Osteocyte (in vitro differentiated cells): Measurements from ENCODE around the gene NDRG4. TPM values are rescaled to one million over a fixed set of nuclear protein-coding genes. Genes with fewer than 3 reads are reported as not detected.

Experiments used
- DNase-seq: peaks from one replicate; pipeline ENCODE4 v3.0.0; 2021; ENCODE audit warnings: mixed read lengths; ENCODE audit not compliant: unreplicated experiment; ENCODE audit errors: extremely low spot score
- H3K27ac Mint-ChIP-seq: one replicate; pipeline ENCODE4 v1.8.0; 2021; ENCODE audit warnings: mild to moderate bottlenecking, mixed read lengths; ENCODE audit not compliant: unreplicated experiment
- H3K27me3 Mint-ChIP-seq: one replicate; pipeline ENCODE4 v1.8.0; 2021; ENCODE audit warnings: mixed read lengths; ENCODE audit not compliant: unreplicated experiment
- H3K36me3 Mint-ChIP-seq: one replicate; pipeline ENCODE4 v1.8.0; 2021; ENCODE audit warnings: mixed read lengths; ENCODE audit not compliant: unreplicated experiment
- H3K4me1 Mint-ChIP-seq: one replicate; pipeline ENCODE4 v1.8.0; 2021; ENCODE audit warnings: mixed read lengths; ENCODE audit not compliant: unreplicated experiment
- H3K4me3 Mint-ChIP-seq: one replicate; pipeline ENCODE4 v1.8.0; 2021; ENCODE audit warnings: mild to moderate bottlenecking, moderate library complexity, mixed read lengths; ENCODE audit not compliant: unreplicated experiment
- H3K9me3 Mint-ChIP-seq: one replicate; pipeline ENCODE4 v1.8.0; 2021; ENCODE audit warnings: mixed read lengths; ENCODE audit not compliant: unreplicated experiment
- total RNA-seq: library from RNA; stranded (reverse); gene quantifications from 2 replicates; pipeline ENCODE4 v1.2.1, GENCODE V29; 2021
- TF ChIP-seq, protein P1 (sequence below): fragments of 200-600 bp; sonication (generic); IDR thresholded peaks from 2 replicates; pipeline ENCODE4 v1.5.0; 2021; ENCODE audit warnings: antibody characterized with exemption, mild to moderate bottlenecking, moderate library complexity

NDRG4 gene
- total RNA-seq, 1 donor from 2014 or later = 13.1 TPM

DNA sequence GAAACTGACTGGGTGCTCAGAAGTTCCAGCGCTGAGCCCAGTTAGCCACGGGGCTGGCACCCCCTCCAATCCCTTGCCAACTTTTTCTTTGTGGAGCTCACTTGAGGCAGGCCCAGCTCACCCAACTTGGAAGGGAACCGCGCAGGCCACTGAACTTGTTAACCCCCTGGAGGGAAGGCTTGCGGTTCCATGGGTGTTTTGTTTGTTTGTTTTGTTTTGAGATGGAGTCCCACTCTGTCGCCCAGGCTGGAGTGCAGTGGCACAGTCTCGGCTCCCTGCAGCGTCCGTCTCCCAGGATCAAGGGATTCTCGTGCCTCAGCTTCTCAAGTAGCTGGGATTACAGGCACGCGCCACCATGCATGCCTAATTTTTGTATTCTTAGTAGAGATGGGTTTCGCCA, 34.1 kb upstream of the NDRG4 start:
- no peak overlapping the region for H3K4me3 Mint-ChIP-seq
- H3K9me3 Mint-ChIP-seq = no peaks in the 10 kb centered on the region
- no peak overlapping the region for H3K27ac Mint-ChIP-seq
- DNase-seq = no peak
- TF ChIP-seq, protein P1, sequence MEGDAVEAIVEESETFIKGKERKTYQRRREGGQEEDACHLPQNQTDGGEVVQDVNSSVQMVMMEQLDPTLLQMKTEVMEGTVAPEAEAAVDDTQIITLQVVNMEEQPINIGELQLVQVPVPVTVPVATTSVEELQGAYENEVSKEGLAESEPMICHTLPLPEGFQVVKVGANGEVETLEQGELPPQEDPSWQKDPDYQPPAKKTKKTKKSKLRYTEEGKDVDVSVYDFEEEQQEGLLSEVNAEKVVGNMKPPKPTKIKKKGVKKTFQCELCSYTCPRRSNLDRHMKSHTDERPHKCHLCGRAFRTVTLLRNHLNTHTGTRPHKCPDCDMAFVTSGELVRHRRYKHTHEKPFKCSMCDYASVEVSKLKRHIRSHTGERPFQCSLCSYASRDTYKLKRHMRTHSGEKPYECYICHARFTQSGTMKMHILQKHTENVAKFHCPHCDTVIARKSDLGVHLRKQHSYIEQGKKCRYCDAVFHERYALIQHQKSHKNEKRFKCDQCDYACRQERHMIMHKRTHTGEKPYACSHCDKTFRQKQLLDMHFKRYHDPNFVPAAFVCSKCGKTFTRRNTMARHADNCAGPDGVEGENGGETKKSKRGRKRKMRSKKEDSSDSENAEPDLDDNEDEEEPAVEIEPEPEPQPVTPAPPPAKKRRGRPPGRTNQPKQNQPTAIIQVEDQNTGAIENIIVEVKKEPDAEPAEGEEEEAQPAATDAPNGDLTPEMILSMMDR = no peak
- peaks cover 4% of the 10 kb centered on the region for H3K4me1 Mint-ChIP-seq
- peaks cover 80% of the 10 kb centered on the region for H3K27me3 Mint-ChIP-seq
- H3K36me3 Mint-ChIP-seq = no peaks in the 10 kb centered on the region

GRCh38 chr16:58466396-58466795, 33.5 kb upstream of the NDRG4 start:
- Mint-ChIP-seq H3K27me3 (peaks cover 78% of the 10 kb centered on the region), H3K4me1 (peaks cover 4% of the 10 kb centered on the region), H3K9me3 (no peaks in the 10 kb centered on the region), H3K4me3 (no peak overlapping the region), H3K27ac (no peak overlapping the region), H3K36me3 (no peaks in the 10 kb centered on the region)
- DNase-seq = no peak
- TF ChIP-seq, protein P1 = no peak

DNA sequence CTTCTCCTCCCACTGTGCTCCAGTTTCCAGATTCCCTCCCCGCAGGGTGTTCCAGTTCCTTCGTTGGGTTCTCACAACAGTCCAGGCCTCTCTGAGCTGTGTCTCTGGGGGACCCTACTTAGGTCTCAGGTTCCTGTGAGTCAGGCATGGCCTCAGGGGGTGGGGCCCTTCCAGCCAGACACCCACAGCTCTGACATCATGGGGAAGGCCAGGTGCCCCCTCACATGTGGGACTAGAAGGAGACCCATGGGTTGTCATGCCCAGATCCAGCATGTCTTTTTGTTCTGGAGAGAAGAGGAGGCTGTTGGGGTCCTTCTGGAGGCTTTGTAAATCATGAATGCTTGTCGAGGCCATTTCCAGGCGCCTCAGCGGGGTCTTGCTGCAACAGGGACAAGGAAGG, 32.0 kb upstream of the NDRG4 start:
- TF ChIP-seq, protein P1 = no peak
- Mint-ChIP-seq H3K4me3 (no peak overlapping the region), H3K4me1 (peaks cover 4% of the 10 kb centered on the region), H3K36me3 (no peaks in the 10 kb centered on the region), H3K27me3 (peaks cover 71% of the 10 kb centered on the region), H3K9me3 (no peaks in the 10 kb centered on the region), H3K27ac (no peak overlapping the region)
- no peak for DNase-seq

DNA sequence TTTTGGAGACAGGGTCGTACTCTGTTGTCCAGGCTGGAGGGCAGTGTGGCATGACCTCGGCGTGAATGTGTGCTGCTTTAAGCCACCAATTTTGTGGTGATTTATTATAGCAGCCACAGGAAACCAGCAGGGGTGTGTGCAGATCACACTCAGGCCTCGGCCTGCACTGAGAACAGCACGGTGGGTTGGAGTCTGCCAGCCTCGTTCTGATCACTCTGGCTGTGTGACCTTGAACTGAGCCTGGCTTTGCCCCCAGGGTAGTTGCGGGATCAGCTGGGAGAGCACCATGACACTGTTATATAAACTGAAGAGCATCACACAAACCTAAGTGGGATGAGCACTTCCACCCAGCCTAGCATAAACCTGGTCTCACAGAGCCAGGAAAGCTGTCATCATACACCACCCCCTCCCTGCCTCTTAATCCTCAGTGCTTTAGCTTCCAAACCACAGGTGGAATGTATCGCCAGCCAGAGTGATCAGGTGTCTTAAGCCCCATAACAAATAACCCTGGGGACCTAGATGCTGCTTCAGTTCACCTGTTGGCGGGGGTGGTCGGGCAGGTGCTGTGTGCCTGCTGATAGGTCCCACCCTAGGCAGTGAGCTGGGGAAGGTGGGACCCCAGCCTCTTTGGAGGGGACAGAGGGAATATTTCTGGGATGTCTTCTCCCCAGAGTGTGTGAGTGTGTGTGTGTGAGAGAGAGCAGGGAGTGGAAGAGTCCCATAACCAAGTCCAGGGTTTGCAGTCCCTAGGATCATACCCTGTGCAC, 28.6 kb upstream of the NDRG4 start:
- Mint-ChIP-seq H3K4me1 (peaks cover 5% of the 10 kb centered on the region), H3K27ac (no peak overlapping the region)

GRCh38 chr16:58472266-58472665, 27.7 kb upstream of the NDRG4 start:
- Mint-ChIP-seq H3K4me3 (no peak overlapping the region), H3K27me3 (peaks cover 64% of the 10 kb centered on the region), H3K27ac (no peak overlapping the region), H3K36me3 (no peaks in the 10 kb centered on the region), H3K9me3 (no peaks in the 10 kb centered on the region), H3K4me1 (peaks cover 5% of the 10 kb centered on the region)
- DNase-seq = no peak
- TF ChIP-seq, protein P1 = no peak

More for the DNA sequence above, 28.6 kb upstream of the NDRG4 start:
- TF ChIP-seq, protein P1 = no peak
- peaks cover 69% of the 10 kb centered on the region for H3K27me3 Mint-ChIP-seq
- no peaks in the 10 kb centered on the region for H3K36me3 Mint-ChIP-seq
- no peaks in the 10 kb centered on the region for H3K9me3 Mint-ChIP-seq
- no peak overlapping the region for H3K4me3 Mint-ChIP-seq
- no peak for DNase-seq
